GM10266 (cell line): ENCODE measurements around the gene REEP2.

Experiments
- DNase-seq: peaks from one replicate; pipeline ENCODE4 v3.0.0; 2012; ENCODE audit errors: extremely low spot score
- CTCF ChIP-seq: IDR thresholded peaks from 2 replicates; pipeline ENCODE4 v1.5.1; 2012; ENCODE audit warnings: mild to moderate bottlenecking, low read depth; ENCODE audit not compliant: control insufficient read depth, insufficient read depth; ENCODE audit errors: missing control alignments

Gene REEP2

GRCh38 chr5:138458384-138458783 lies 19.5 kb downstream of the REEP2 start:
- DNase-seq, result no peak
- no peak for TF ChIP-seq CTCF

- no peak for TF ChIP-seq CTCF
- no peak for DNase-seq
Observed at GRCh38 chr5:138458856-138459255, 20.0 kb downstream of the REEP2 start.

- TF ChIP-seq CTCF, result no peak
- DNase-seq, result peak; percentile 77
Observed at GRCh38 chr5:138459311-138459933, 20.6 kb downstream of the REEP2 start.

- no peak for TF ChIP-seq CTCF
- no peak for DNase-seq
Observed at GRCh38 chr5:138460032-138460693, 21.3 kb downstream of the REEP2 start.

GRCh38 chr5:138461343-138462125 lies 22.7 kb downstream of the REEP2 start:
- no peak for DNase-seq
- TF ChIP-seq CTCF, result no peak

GRCh38 chr5:138463419-138464007 lies 24.7 kb downstream of the REEP2 start:
- DNase-seq, result no peak
- no peak for TF ChIP-seq CTCF
